Prostate gland (tissue), 2 donors: ENCODE data around the gene KRT80. TPM values are rescaled to one million over a fixed set of nuclear protein-coding genes. Genes with fewer than 3 reads are reported as not detected.

Experiments
- DNase-seq: peaks from one replicate; pipeline ENCODE4 v3.0.0-alpha.2; 2019; ENCODE audit warnings: low spot score
- H3K27ac ChIP-seq, 2 donors: fragments of 200-600 bp; sonication (generic); 2 replicates each; pipeline ENCODE4 v1.5.1; 2017 to 2019
- H3K27me3 ChIP-seq: fragments of 200-600 bp; sonication (generic); replicated peaks from 2 replicates; pipeline ENCODE4 v1.5.1; 2019; ENCODE audit not compliant: insufficient read depth
- H3K36me3 ChIP-seq, 2 donors: fragments of 200-600 bp; sonication (generic); 1 replicate in 1 of 2; 2 replicates in 1 of 2; pipeline versions ENCODE4 v1.5.1 to v1.8.1; 2017 to 2019
- H3K4me1 ChIP-seq: fragments of 200-600 bp; sonication (generic); replicated peaks from 2 replicates; pipeline ENCODE4 v1.5.1; 2019
- H3K4me3 ChIP-seq, 2 donors: fragments of 200-600 bp; sonication (generic); 2 replicates each; pipeline ENCODE4 v1.5.1; 2017 to 2019
- H3K9me3 ChIP-seq: fragments of 200-600 bp; sonication (generic); 2 replicates; pipeline ENCODE4 v1.5.1; 2017
- POLR2A ChIP-seq: fragments of 450-650 bp; IDR thresholded peaks from one replicate; pipeline ENCODE4 v1.6.1; 2016; ENCODE audit warnings: antibody characterized with exemption, mild to moderate bottlenecking
- POLR2AphosphoS5 ChIP-seq: sonication (generic); formaldehyde crosslinking; IDR thresholded peaks from one replicate; pipeline ENCODE4 v1.6.1; 2017; ENCODE audit warnings: antibody characterized with exemption
- WGBS: methylation state at CpG from one replicate; pipeline ENCODE4 v1.1.5; 2018; 5-methylcytosine and 5-hydroxymethylcytosine counted together
- intact Hi-C: fragments of 100-400 bp; cut with DNase I; formaldehyde crosslinking; loops from one replicate; pipeline ENCODE4 v1.14.2; 2022
- total RNA-seq, 2 donors: library from RNA; depleted of rRNA; stranded (reverse); fragments of >200 nt; gene quantifications; one replicate each; pipeline ENCODE4 v1.1.0, GENCODE V29; 2016
- TF ChIP-seq, protein P1 (sequence below), 4 experiments: fragments of 200-600 bp in 2 of 4; fragments of 450-650 bp in 2 of 4; sonication (generic) in 2 of 4; IDR thresholded peaks; 1 replicate in 3 of 4; 2 replicates in 1 of 4; pipeline ENCODE4 v1.5.1; 2016 to 2019; ENCODE audit warnings: antibody characterized with exemption in 4 of 4, mild to moderate bottlenecking in 2 of 4, moderate library complexity in 2 of 4

Gene KRT80
- total RNA-seq, 2 donors from 2014 or later: 1.9 to 3.7 TPM

DNA sequence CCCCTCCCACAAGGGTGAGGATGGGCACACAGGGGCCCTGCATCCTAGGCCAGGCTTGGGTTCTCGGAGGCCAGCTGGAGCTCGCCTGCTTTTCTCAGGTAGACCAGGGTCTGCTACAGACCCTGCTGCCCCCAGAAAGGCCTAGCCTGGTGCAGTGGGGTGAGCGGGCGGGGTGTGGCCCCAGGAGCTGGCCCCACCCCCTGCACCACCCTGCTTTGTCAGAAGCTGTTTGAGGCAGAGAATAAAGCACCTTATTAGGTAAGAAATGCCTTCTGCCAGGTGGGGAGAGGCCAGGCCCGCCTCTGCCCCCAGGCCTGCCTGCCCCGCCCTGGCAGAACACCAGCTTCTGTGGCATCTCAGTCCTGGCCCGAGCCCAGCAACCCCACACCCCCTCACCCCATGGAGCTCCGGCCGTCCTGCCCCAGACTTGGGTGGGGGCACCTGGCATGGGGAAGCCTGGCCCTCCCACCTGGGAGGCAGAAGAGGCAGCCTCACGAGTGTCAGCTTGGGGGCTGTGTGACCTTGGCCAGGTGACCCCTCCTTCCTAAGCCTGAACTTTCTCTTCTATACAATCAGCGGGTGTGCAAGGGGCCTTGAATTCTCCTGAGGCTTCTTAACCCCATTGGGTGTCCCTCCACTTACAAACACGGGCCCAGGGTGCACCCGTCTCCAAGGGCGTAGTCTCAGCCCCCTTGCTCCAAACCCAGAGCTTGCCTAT, 43.2 kb downstream of the KRT80 start:
- peaks cover 52% of the 10 kb centered on the region for H3K4me1 ChIP-seq

DNA sequence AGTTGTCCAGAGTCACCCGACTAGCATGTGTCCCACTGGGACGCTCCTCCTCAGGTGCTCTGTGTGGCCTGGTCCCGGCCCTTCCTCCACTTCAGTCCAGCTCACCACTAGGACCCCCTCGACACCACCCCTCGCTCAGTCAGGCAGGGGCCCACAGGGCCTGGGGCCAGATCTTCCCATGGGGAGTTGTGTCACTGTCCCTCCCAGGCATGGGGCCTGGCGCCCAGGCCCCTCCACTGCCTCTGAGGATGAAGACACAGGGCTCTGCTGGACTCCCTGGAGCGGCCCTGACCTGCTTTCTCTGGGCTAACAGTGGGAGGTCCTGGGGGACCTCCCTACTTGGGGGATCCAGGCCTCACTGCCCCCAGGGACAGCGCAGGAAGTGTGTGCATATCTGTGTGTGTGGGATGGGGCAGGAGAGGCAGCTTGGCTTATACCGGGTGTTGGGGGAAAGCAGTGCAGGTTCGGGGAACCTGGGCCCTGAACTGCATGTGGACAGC, 43.8 kb downstream of the KRT80 start:
- H3K4me3 ChIP-seq: no peak overlapping the region
- intact Hi-C loops: no loop called here
- TF ChIP-seq POLR2A (no peak), POLR2AphosphoS5 (no peak)
- TF ChIP-seq, protein P1, sequence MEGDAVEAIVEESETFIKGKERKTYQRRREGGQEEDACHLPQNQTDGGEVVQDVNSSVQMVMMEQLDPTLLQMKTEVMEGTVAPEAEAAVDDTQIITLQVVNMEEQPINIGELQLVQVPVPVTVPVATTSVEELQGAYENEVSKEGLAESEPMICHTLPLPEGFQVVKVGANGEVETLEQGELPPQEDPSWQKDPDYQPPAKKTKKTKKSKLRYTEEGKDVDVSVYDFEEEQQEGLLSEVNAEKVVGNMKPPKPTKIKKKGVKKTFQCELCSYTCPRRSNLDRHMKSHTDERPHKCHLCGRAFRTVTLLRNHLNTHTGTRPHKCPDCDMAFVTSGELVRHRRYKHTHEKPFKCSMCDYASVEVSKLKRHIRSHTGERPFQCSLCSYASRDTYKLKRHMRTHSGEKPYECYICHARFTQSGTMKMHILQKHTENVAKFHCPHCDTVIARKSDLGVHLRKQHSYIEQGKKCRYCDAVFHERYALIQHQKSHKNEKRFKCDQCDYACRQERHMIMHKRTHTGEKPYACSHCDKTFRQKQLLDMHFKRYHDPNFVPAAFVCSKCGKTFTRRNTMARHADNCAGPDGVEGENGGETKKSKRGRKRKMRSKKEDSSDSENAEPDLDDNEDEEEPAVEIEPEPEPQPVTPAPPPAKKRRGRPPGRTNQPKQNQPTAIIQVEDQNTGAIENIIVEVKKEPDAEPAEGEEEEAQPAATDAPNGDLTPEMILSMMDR (IDR thresholded peaks at IDR 0.05): no peak

More for the DNA sequence above, 43.2 kb downstream of the KRT80 start:
- H3K27me3 ChIP-seq: no peaks in the 10 kb centered on the region
- TF ChIP-seq POLR2AphosphoS5 (peak; percentile 87), POLR2A (peak; percentile 40)
- TF ChIP-seq, protein P1 (IDR thresholded peaks at IDR 0.05): no peak
- no peak overlapping the region for H3K4me3 ChIP-seq
- WGBS: 44% methylated on average over 14 of the region's 14 CpGs
- peak; percentile 94 for DNase-seq
- peak overlapping the region; percentile 92 to 96 for H3K27ac ChIP-seq
- no peaks in the 10 kb centered on the region for H3K9me3 ChIP-seq
- H3K36me3 ChIP-seq: no peaks in the 10 kb centered on the region
- intact Hi-C loops: no loop called here

DNA sequence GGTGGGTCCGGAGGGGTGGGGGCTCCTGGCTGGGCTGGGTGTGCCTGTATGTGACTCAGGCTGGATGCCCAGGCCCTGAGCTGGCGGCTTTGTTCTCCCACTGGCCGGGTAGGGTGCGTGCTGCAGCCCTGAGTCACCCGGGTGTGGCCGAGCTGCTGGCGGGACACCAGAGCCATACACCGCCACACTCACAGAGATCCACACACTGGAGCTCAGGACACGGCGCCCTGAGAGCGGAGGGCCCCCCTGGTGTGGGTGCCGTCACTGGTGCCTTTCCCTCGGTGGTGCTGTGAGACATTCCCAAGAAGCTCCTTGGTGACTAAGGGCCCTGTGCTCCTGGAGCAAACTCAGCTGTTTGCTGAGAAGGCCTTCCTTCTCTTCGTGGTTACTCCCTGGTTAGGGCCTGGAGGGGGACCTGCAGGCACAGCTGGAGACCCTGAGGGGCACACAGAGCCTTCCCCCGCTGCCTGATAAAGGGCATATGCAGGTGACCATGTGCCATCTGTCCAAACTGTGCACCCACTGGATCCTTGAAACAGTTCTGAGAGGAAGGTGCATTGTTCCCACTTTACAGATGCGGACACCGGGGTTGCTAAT, 44.3 kb downstream of the KRT80 start:
- DNase-seq: peak; percentile 98
- 23% methylated on average over 16 of the region's 17 CpGs for WGBS

More for the DNA sequence above, 43.8 kb downstream of the KRT80 start:
- no peaks in the 10 kb centered on the region for H3K27me3 ChIP-seq
- H3K36me3 ChIP-seq: no peaks in the 10 kb centered on the region
- peaks cover 56% of the 10 kb centered on the region for H3K4me1 ChIP-seq
- WGBS: 72% methylated on average over 10 of the region's 10 CpGs
- no peak for DNase-seq
- H3K9me3 ChIP-seq: no peaks in the 10 kb centered on the region
- H3K27ac ChIP-seq: peak overlapping the region; percentile 92 to 96

DNA sequence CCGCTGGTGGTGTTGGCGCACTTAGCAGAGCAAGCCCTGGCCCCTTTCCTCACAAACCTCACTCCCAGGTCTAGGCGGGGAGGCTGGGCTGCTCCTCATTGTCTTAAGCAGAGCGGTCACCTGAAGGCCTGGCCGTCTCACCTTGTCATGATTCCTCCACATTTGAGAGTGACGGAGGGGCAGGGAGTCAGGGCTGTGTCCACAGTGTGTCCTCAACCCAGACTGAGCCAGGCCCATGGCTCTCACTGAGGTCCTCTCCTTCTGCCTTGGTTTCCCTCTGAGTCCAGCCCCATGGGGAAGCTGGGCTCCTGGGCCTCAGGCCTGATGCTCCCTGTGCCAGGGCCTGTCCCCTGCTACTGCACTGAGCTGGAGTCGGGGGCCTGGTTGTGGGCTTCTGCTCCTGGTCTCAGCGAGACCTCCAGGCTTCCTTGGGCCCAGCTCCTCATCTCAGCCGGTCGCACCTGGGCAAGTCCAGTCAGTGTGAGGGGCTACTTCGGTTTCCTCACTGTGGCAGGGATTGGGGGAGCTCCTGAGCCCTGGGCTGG, 44.9 kb downstream of the KRT80 start:
- Histone ChIP-seq H3K4me1 (peaks cover 57% of the 10 kb centered on the region), H3K36me3 (no peaks in the 10 kb centered on the region), H3K4me3 (no peak overlapping the region), H3K27me3 (no peaks in the 10 kb centered on the region), H3K27ac (peak overlapping the region; percentile 92 to 96), H3K9me3 (no peaks in the 10 kb centered on the region)
- intact Hi-C loops: no loop called here
- DNase-seq: no peak
- 81% methylated on average over 8 of the region's 11 CpGs for whole genome bisulfite sequencing
- TF ChIP-seq, protein P1 (IDR thresholded peaks at IDR 0.05): no peak
- TF ChIP-seq POLR2AphosphoS5: no peak
- no peak for TF ChIP-seq POLR2A

More for the DNA sequence above, 44.3 kb downstream of the KRT80 start:
- Histone ChIP-seq H3K4me1 (peaks cover 57% of the 10 kb centered on the region), H3K4me3 (no peak overlapping the region), H3K9me3 (no peaks in the 10 kb centered on the region), H3K27ac (peak overlapping the region; percentile 92 to 96), H3K36me3 (no peaks in the 10 kb centered on the region), H3K27me3 (no peaks in the 10 kb centered on the region)
- TF ChIP-seq POLR2A (peak; percentile 78), POLR2AphosphoS5 (peak; percentile 93)
- TF ChIP-seq, protein P1 (IDR thresholded peaks at IDR 0.05): peak in 1 of 4 experiments; percentile 9
- intact Hi-C loops: no loop called here
